D341Med (cell line): Measurements from ENCODE around the gene ATG4C.
"Not testable (repeated sequence)": the region's sequence is repeated elsewhere in the genome, so short reads cannot be mapped to it uniquely, and the experiment has no call there.

Experiments used
- DNase-seq: peaks from one replicate; pipeline ENCODE4 v3.0.0; 2012; ENCODE audit warnings: low spot score

Gene ATG4C, protein sequence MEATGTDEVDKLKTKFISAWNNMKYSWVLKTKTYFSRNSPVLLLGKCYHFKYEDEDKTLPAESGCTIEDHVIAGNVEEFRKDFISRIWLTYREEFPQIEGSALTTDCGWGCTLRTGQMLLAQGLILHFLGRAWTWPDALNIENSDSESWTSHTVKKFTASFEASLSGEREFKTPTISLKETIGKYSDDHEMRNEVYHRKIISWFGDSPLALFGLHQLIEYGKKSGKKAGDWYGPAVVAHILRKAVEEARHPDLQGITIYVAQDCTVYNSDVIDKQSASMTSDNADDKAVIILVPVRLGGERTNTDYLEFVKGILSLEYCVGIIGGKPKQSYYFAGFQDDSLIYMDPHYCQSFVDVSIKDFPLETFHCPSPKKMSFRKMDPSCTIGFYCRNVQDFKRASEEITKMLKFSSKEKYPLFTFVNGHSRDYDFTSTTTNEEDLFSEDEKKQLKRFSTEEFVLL

DNA sequence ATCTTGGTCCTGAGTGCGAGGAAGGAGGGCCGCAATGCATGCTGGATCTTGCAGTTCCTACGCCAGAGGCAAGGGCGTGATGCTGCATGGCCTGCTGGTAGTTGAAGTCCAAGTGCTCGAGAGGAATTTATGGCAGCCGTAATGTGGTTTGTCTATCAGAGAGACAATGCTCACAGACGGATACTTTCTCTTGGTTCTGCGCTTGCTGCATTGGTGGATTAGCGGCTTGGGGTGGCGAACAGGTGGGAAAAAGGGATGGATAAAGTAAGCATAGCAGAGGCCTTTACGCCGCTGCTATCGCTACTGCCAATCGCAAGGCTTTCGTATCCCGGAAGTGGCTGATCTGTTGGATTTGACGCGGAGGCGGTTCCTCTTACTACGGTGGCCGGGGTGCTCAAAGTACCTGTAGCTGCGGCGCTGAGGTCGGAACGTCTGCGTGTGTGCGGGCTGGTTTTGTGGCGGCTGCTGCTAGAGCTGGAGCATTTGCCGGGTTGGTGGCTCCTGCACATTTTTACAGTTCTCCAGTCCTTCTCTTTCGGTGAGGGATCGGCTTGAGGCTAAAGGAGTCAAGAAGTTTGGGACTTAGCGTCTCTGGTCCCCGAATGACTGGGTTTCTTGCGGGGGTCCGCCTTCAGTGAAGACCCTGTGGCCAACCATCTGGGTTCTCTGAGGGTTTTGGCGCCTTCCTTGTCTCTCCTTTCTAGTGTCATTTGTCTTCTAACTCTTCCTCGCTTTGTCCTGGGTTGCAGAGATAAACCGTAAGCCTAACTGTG is at the start of gene ATG4C:
Gene ATG4C (plus strand): TSS at position 397 of the 773 bp plus-strand sequence. CDS start 19,655 bp downstream, outside the sequence.
- peak; percentile 88 for DNase-seq

DNA sequence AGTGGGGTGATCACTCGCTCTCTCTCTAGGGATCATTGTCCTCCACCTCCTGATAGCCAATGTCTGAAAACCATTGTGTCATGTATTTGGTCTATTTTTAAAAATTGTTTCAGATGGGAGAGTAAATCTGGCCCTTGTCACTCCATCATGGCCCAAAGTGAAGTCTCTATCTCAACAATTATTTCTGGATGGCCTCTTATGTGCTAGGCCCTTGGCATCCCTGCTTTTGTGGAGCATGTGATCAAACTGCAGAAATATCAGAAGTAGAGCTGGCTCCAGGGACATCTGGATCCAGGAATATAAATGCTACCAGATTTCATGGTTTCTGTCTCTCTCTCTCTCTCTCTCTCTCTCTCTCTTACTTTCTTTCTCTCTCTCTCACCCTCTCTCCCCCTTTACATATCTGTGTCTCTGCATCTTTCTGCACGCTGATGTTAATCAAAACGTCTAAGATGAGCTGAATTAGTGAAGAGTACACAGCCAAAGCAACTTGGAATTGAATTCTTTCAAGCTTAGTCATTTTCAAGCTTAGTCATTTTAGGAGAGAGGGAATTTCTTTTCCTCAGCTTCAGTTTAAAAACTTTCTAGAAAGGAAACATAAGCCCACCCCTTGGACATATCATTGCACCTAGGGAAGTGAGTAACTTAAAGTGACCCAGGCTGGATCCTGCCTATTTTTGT is 48.3 kb upstream of the ATG4C start:
- no peak for DNase-seq

GRCh38 chr1:62740701-62741100 is 43.2 kb upstream of the ATG4C start:
- DNase-seq: not testable (repeated sequence)

- DNase-seq: no peak
These were observed 39.0 kb upstream of the ATG4C start for GRCh38 chr1:62744611-62745577.

GRCh38 chr1:62746086-62746808 is 37.7 kb upstream of the ATG4C start:
- DNase-seq: peak; percentile 27

GRCh38 chr1:62746809-62747138 is 37.2 kb upstream of the ATG4C start:
- no peak for DNase-seq

- DNase-seq: no peak
These were observed 30.6 kb upstream of the ATG4C start for GRCh38 chr1:62753031-62753965.

- DNase-seq: not testable (repeated sequence)
These were observed 29.0 kb upstream of the ATG4C start for GRCh38 chr1:62754938-62755337.

GRCh38 chr1:62756255-62756884 is 27.6 kb upstream of the ATG4C start:
- DNase-seq: not testable (repeated sequence)

GRCh38 chr1:62759232-62759875 is 24.6 kb upstream of the ATG4C start:
- not testable (repeated sequence) for DNase-seq

DNA sequence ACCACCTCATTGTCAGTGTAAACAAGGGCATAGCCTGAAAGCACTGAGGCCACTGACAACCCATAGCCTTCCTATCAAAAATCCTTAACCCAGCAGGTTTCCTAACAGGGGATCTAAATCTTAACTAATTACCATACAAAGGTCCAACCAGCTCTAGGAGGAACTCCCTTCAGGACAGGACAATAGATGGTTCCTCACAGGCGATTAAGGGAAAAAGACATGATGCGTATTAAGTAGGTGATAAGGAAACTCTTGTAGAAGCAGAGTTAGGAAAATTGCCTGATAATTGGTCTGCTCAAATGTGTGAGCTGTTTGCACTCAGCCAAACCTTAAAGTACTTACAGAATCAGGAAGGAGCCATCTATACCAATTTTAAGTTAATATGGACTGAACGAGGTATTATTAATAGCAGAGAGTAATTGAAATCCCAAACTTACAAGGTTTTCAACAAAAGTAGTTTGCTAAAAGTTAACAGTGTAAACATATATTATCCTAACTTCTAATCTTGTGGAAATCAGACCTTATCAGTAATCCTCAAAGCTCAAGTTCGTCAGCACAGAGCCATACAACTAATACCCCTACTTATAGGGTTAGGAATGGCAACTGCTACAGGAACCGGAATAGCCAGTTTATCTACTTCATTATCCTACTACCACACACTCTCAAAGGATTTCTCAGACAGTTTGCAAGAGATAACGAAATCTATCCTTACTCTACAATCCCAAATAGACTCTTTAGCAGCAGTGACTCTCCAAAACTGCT is 23.7 kb upstream of the ATG4C start:
- DNase-seq: not testable (repeated sequence)

DNA sequence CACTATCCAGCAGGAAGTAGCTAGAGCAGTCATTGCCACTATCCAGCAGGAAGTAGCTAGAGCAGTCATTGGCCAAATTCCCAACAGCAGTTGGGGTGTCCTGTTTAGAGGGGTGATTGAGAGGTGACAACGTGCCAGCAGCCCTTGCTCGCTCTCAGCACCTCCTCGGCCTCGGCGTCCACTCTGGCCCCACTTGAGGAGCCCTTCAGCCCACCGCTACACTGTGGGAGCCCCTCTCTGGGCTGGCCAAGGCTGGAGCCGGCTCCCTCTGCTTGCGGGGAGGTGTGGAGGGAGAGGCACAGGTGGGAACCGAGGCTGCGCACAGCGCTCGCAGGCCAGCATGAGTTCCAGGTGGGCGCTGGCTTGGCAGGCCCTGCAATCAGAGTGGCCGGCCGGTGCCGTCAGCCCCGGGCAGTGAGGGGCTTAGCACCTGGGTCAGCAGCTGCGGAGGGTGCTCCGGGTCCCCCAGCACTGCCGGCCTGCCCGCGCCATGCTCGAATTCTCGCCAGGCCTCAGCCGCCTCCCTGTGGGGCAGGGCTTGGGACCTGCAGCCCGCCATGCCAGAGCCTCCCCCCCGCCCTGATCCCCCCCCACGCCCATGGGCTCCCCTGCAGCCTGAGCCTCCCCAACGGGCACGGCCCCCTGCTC is 22.6 kb upstream of the ATG4C start:
- not testable (repeated sequence) for DNase-seq

DNA sequence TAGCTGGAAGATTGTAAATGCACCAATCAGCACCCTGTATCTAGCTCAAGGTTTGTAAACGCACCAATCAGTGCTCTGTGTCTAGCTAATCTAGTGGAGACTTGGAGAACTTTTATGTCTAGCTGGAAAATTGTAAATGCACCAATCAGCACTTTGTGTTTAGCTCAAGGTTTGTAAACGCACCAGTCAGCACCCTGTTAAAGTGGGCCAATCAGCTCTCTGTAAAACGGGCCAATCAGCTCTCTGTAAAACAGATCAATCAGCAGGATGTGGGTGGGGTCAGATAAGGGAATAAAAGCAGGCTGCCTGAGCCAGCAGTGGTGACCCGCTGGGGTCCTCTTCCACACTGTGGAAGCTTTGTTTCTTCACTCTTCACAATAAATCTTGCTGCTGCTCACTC is 21.9 kb upstream of the ATG4C start:
- DNase-seq: not testable (repeated sequence)

- no peak for DNase-seq
These were observed 18.0 kb upstream of the ATG4C start for GRCh38 chr1:62765981-62766380.

- DNase-seq: not testable (repeated sequence)
These were observed 15.4 kb upstream of the ATG4C start for GRCh38 chr1:62768551-62768950.

DNA sequence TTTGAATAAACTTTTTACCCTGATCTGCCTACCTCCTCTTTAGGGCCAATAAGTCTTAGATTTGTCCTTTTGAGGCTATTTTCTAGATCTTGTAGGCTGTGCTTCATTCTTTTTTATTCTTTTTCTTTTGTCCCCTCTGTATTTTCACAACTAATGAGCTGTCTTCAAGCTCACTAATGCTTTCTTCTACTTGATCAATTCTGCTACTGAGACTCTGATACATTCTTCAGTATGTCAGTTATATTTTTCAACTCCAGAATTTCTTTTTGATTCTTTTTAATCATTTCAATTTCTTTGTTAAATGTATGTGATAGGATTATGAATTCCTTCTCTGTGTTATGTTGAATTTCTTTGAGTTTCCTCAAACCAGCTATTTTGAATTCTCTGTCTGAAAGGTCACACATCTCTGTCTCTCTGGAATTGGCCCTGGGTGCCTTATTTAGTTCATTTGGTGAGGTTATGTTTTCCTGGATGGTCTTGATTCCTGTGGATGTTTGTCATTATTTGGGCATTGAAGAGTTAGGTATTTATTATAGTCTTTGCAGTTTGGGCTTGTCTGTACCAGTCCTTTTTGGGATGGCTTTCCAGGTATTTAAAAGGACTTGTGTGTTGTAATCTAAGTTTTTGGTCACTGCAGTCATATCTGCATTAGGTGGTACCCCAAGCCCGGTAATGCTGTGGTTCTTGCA is 11.2 kb upstream of the ATG4C start:
- no peak for DNase-seq

DNA sequence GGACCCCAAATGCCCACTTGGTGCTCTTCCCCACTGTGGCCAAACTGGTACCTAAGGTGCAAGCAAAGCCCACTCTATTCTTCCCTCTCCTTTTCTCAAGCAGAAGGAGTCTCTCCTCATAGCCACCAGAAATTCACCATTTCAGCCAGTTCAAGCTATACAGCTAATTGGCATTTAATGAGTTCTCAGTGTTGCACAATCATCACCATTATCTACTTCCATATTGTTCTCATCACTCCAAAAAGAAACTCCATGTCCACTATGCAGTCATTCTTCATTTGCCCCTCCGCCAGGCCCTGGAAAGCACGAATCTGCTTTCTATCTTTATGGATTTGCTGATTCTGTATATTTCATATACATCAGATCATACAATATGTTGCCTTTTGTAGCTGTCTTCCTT is 9.9 kb upstream of the ATG4C start:
- no peak for DNase-seq
